Right atrium auricular region (tissue), 2 donors: ENCODE data around the gene ARRDC1. TPM values are rescaled to one million over a fixed set of nuclear protein-coding genes. Genes with fewer than 3 reads are reported as not detected.

ENCODE experiments used
- DNase-seq: peaks from one replicate; pipeline ENCODE4 v3.0.0-alpha.2; 2019; ENCODE audit warnings: low spot score
- H3K27ac ChIP-seq, 2 donors: fragments of 200-600 bp; sonication (generic); 1 replicate in 1 of 2; 2 replicates in 1 of 2; pipeline ENCODE4 v1.5.1; 2016 to 2019
- H3K27me3 ChIP-seq, 2 donors: fragments of 200-600 bp; sonication (generic); one replicate each; pipeline versions ENCODE4 v1.5.1 to v1.6.0; 2017 to 2019
- H3K36me3 ChIP-seq: fragments of 200-600 bp; sonication (generic); one replicate; pipeline ENCODE4 v1.5.1; 2016
- H3K4me1 ChIP-seq, 2 donors: fragments of 200-600 bp; sonication (generic); one replicate each; pipeline versions ENCODE4 v1.5.1 to v1.6.0; 2017 to 2019
- H3K4me3 ChIP-seq, 2 donors: fragments of 200-600 bp; sonication (generic); 1 replicate in 1 of 2; 2 replicates in 1 of 2; pipeline ENCODE4 v1.5.1; 2017 to 2019; ENCODE audit warnings: mild to moderate bottlenecking in 1 of 2, moderate library complexity in 1 of 2
- H3K9me3 ChIP-seq, 2 donors: fragments of 200-600 bp; sonication (generic); one replicate each; pipeline ENCODE4 v1.5.1; 2019
- total RNA-seq, 2 donors: library from RNA; depleted of rRNA; stranded (reverse); fragments of >200 nt; gene quantifications; one replicate each; pipeline ENCODE4 v1.1.0, GENCODE V29; 2016
- TF ChIP-seq, protein P1 (sequence below), 2 donors: fragments of 200-600 bp; sonication (generic); IDR thresholded peaks; one replicate each; pipeline ENCODE4 v1.5.1; 2019; ENCODE audit warnings: antibody characterized with exemption in 2 of 2

ARRDC1 gene
- total RNA-seq, 2 donors from 2014 or later, result 21.4 to 37.8 TPM

DNA sequence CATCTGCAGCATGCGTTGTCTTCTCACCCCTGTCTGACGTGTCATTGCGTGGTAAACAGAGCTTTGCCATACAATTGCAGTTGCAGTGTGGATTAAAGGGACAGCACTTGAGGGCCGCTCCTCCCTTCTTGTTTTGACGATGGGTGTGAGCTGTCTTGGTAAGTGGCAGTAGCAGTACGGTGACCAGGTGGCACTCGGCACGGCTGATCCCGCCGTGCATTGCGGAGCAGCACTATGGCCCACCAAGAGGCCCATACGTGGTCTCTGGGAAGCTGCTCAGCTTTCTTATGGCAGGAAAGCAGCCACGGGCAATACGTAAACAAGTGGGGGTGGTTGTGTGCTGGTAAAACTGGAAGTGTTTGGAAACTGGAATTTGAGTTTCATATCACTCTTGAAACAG lies 38.4 kb downstream of the ARRDC1 start:
- TF ChIP-seq, protein P1, sequence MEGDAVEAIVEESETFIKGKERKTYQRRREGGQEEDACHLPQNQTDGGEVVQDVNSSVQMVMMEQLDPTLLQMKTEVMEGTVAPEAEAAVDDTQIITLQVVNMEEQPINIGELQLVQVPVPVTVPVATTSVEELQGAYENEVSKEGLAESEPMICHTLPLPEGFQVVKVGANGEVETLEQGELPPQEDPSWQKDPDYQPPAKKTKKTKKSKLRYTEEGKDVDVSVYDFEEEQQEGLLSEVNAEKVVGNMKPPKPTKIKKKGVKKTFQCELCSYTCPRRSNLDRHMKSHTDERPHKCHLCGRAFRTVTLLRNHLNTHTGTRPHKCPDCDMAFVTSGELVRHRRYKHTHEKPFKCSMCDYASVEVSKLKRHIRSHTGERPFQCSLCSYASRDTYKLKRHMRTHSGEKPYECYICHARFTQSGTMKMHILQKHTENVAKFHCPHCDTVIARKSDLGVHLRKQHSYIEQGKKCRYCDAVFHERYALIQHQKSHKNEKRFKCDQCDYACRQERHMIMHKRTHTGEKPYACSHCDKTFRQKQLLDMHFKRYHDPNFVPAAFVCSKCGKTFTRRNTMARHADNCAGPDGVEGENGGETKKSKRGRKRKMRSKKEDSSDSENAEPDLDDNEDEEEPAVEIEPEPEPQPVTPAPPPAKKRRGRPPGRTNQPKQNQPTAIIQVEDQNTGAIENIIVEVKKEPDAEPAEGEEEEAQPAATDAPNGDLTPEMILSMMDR (IDR thresholded peaks at IDR 0.05), result no peak

DNA sequence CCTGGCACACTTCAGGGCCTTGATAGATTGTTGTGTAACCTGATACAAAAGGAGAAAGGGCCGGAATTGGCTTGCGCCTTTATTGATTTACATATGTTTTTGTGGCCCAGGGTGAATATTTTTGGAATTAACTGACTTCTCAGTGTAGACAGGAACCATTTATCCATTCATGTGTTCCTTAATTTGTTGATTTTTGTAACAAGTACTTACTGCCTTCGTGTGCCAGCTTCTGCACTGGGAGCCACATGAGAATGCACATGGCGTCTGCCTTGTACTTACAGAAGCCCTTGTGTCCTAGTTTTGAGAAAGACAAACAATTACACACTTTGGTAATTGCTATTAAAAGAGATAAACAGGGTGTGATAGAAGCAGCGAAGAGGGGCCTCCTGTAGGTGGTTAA lies 39.7 kb downstream of the ARRDC1 start:
- H3K36me3 ChIP-seq, result peaks cover 7% of the 10 kb centered on the region
- TF ChIP-seq, protein P1 (IDR thresholded peaks at IDR 0.05), result no peak
- DNase-seq, result no peak

More for the DNA sequence above, 38.4 kb downstream of the ARRDC1 start:
- Histone ChIP-seq H3K27ac (no peak overlapping the region), H3K27me3 (no peaks in the 10 kb centered on the region), H3K9me3 (no peaks in the 10 kb centered on the region), H3K4me3 (no peak overlapping the region), H3K36me3 (peaks cover 7% of the 10 kb centered on the region), H3K4me1 (peaks cover 0 to 10% of the 10 kb centered on the region in 2 donors)
- no peak for DNase-seq

DNA sequence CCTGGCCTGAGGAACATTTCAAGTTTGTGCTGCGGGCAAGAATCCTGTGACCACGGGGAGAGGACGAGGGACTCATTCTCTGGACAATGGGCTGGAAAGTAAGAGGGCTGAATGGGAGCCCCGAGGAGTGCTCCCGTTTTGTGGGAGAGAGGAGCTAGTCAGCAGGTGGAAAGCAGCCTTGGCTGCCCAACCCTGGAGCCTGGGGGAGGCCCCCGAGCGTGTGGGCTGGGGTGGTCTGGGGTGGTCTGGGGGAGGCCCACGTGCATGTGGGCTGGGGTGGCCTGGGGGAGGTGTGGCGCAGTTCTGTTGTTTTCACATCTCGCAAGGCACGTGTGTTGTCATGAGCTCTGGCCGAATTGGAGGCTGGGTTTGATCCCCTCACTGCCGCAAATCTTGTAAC lies 40.9 kb downstream of the ARRDC1 start:
- no peaks in the 10 kb centered on the region for H3K27me3 ChIP-seq
- no peak for DNase-seq
- no peak overlapping the region for H3K4me3 ChIP-seq
- peaks cover 7% of the 10 kb centered on the region for H3K36me3 ChIP-seq
- TF ChIP-seq, protein P1 (IDR thresholded peaks at IDR 0.05), result no peak
- no peaks in the 10 kb centered on the region for H3K9me3 ChIP-seq
- H3K4me1 ChIP-seq, result no peaks in the 10 kb centered on the region
- no peak overlapping the region for H3K27ac ChIP-seq

More for the DNA sequence above, 39.7 kb downstream of the ARRDC1 start:
- Histone ChIP-seq H3K4me1 (no peaks in the 10 kb centered on the region), H3K4me3 (no peak overlapping the region), H3K9me3 (no peaks in the 10 kb centered on the region), H3K27ac (no peak overlapping the region), H3K27me3 (no peaks in the 10 kb centered on the region)

DNA sequence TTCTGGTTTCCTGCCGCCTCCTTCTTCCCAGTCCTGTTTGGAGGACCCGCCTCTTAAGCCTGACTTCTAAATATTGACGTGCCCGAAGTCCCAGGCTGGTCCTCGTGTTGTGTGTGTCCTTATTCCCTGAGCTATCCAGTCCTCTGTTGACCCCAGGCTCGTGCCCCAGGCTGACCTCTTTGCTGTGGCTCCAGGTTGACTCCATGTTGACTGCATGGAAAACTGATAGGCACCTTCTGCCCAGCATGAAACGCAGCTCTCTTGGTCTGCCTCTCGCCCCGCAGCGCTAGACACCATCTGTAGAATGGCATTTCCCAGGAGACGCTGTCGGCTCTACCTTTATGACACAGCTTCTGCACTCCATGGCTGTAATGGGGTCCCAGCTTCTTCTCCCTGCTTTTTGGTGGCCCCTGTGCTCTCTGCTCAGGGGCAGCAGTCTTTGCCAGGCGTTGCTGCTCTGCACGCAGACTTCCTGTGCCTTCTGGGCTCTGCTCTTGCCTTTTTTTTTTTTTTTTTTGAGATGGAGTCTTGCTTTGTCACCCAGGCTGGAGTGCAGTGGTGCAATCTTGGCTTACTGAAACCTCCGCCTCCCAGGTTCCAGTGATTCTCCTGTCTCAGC lies 41.7 kb downstream of the ARRDC1 start:
- Histone ChIP-seq H3K27ac (no peak overlapping the region), H3K4me1 (no peaks in the 10 kb centered on the region), H3K9me3 (no peaks in the 10 kb centered on the region), H3K27me3 (no peaks in the 10 kb centered on the region), H3K36me3 (peaks cover 7% of the 10 kb centered on the region), H3K4me3 (no peak overlapping the region)
- TF ChIP-seq, protein P1 (IDR thresholded peaks at IDR 0.05), result no peak
- no peak for DNase-seq

DNA sequence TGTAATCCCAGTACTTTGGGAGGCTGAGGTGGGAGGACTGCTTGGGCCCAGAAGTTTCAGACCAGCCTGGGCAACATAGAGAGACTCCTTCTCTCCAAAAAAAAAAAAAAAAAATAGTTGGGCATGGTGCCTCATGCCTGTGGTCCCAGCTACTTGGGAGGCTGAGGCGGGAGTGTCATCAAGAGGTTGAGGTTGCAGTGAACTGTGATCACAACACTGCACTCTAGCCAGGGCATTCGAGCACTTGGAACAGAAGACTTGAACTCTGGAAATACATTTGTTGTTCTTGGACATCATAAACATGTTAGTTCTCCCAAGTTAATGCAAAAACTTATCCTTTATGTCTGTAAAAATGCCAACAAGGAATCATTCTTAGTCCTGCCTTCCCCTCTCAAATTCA lies 42.9 kb downstream of the ARRDC1 start:
- Histone ChIP-seq H3K36me3 (peaks cover 7% of the 10 kb centered on the region), H3K4me1 (no peaks in the 10 kb centered on the region), H3K27me3 (no peaks in the 10 kb centered on the region), H3K9me3 (no peaks in the 10 kb centered on the region), H3K4me3 (no peak overlapping the region), H3K27ac (no peak overlapping the region)
- TF ChIP-seq, protein P1 (IDR thresholded peaks at IDR 0.05), result no peak
- no peak for DNase-seq

DNA sequence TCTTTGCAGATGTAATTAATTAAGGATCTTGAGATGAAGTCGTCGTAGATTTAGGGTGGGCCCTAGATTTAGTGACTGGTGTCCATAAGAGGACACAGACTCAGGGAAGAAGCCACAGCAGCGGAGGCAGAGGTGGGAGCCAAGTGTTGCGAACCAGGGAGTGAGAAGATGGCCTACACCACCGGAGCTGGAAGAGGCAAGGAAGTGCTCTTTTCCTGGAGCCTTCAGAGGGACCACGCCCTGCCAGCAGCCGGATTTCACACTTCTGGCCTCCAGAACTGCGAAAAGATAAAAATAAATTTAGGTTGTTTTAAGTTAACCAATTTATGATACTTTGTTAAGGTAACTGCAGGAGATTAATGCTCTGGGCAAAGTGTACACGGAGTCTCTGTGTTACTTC lies 44.1 kb downstream of the ARRDC1 start:
- no peaks in the 10 kb centered on the region for H3K36me3 ChIP-seq
- no peaks in the 10 kb centered on the region for H3K27me3 ChIP-seq
- H3K4me3 ChIP-seq, result no peak overlapping the region
- H3K9me3 ChIP-seq, result no peaks in the 10 kb centered on the region
- TF ChIP-seq, protein P1 (IDR thresholded peaks at IDR 0.05), result no peak
- no peak for DNase-seq
- H3K27ac ChIP-seq, result no peak overlapping the region
- H3K4me1 ChIP-seq, result no peaks in the 10 kb centered on the region
